ENCODE data around the gene LIF.

DNA sequence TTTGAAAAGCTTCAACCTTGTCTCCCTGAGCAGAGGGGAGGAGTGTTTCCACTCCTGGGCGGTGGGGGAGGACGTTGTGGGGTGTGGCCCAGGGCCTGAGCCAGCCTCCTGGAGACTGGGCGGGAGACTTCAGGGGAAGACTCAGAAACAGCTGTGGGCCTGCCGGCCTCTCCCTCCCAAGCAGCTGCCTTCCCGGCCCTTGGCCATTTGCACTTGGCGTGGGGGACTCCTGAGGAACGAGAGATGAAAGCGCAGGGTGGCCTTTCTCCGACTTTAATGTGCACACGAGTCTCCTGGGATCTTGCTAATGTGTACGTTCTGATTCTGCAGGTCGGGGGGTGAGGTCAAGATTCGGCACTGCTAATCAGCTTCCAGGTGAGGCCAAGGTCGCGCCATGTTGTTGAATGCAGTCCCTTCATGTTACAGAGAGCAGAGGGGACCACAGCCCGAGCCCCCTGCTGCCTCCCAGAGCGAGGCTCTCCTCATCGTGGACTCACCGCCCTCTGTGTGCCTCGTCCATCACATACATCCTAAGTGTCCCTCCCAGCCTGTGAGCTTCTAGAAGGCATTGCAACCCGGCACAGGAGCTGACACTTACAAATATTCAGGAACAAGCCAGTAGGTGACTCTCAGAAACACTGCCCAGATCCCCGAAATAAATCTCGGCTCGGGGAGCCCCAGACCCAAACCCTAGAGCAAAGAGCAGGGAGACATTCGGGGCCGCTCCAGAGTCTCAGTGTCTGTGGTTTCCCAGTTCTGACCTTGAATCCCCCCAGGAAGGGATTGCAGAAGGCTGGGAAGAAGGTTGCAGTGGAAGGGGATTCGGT is 7.7 kb downstream of the LIF start:
- no peak for TF ChIP-seq CTCF (optimal IDR thresholded peaks at IDR 0.05 in 1 of 3, IDR thresholded peaks at IDR 0.05 in 1 of 3, conservative IDR thresholded peaks at IDR 0.05 in 1 of 3; ENCODE audit: extremely low read depth in 1 of 3, insufficient read depth in 2 of 3, low read length in 3 of 3)
- no peak for TF ChIP-seq EZH2 (IDR thresholded peaks at IDR 0.05; ENCODE audit: low read length)
